Measurements from ENCODE around the gene ADRA2C.

The ADRA2C gene

GRCh38 chr4:3730422-3731190 is 35.6 kb upstream of the ADRA2C start:
- Histone ChIP-seq H3K4me2 (ENCODE audit: insufficient read depth, low read length) (no peak overlapping the region), H3K9ac (ENCODE audit: low read depth, low read length) (no peak overlapping the region), H4K20me1 (ENCODE audit: insufficient read depth, low read length) (no peaks in the 10 kb centered on the region; the same call in 1 of the 2 replicates), H3K27ac (ENCODE audit: low read length) (no peak overlapping the region), H3K27me3 (ENCODE audit: insufficient read depth, low read length, poor library complexity) (no peaks in the 10 kb centered on the region), H2AFZ (ENCODE audit: low read depth, low read length) (no peak overlapping the region), H3K4me1 (ENCODE audit: insufficient read depth, low read length) (no peaks in the 10 kb centered on the region), H3K9me3 (ENCODE audit: insufficient read depth, low read length, severe bottlenecking) (no peaks in the 10 kb centered on the region), H3K36me3 (ENCODE audit: insufficient read depth, low read length) (no peaks in the 10 kb centered on the region), H3K79me2 (ENCODE audit: insufficient read depth, low read length) (no peaks in the 10 kb centered on the region), H3K4me3 (ENCODE audit: low read depth in 1 of 2, low read length in 2 of 2) (no peak overlapping the region)
- DNase-seq = no peak
- no peak for ATAC-seq (ENCODE audit: insufficient read depth, low read depth)
- TF ChIP-seq EZH2 (IDR thresholded peaks at IDR 0.05; ENCODE audit: borderline replicate concordance, low read depth, low read length, severe bottlenecking) = no peak
- no peak for TF ChIP-seq CTCF (IDR thresholded peaks at IDR 0.05; ENCODE audit: borderline replicate concordance, extremely low read depth, low read length, poor library complexity, severe bottlenecking)

DNA sequence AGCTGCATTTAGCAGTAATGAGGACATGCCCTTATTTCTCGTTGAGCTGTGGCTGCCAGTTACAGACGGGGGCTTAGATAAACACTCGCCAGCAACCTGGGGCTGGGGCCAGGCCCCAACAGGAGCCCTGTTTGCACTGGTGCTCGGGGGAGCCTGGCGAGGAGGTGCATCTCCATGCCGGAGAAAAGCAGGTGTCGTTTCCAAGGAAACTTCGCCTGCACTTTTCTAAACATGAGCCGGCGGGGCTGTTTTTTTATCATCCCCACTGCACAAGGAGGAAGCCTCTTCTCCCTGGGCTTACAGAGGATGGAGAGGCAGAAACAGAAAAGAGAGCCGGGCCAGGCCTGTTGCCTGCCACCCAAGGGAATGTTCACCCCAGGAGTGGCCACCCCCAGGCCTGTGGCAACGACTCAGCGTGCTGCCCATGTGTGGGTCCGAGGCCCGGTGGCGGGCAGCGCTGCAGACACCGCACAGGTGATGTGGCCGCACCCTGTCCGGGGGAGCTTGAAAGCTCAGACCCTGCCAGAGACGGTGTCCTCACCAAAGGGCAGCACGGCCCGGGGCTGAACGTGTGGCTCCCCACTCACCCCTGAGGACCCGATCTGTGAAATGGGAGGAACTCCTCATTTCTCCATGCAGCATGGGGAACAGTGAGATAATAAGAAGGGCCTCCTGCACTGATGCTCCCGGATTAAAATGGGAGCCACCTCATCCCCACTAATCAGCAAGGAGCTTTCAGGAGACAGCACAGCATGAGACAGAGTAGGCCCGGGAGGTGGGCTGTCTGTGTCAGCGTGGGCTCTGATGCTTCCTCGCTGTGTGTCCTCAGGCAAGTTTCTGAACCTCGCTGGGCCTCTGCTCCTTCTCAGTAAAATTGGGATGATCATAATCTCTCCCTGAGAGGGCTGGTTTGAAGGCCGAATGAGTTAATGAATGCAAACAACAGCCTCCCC is 33.8 kb upstream of the ADRA2C start:
- Histone ChIP-seq H3K4me3 (ENCODE audit: low read depth in 1 of 2, low read length in 2 of 2) (no peak overlapping the region), H3K9ac (ENCODE audit: low read depth, low read length) (no peak overlapping the region), H3K27me3 (ENCODE audit: insufficient read depth, low read length, poor library complexity) (no peaks in the 10 kb centered on the region), H3K9me3 (ENCODE audit: insufficient read depth, low read length, severe bottlenecking) (no peaks in the 10 kb centered on the region), H3K27ac (ENCODE audit: low read length) (no peak overlapping the region), H3K4me1 (ENCODE audit: insufficient read depth, low read length) (no peaks in the 10 kb centered on the region), H3K4me2 (ENCODE audit: insufficient read depth, low read length) (no peak overlapping the region), H3K36me3 (ENCODE audit: insufficient read depth, low read length) (no peaks in the 10 kb centered on the region), H4K20me1 (ENCODE audit: insufficient read depth, low read length) (no peaks in the 10 kb centered on the region; the same call in 1 of the 2 replicates), H3K79me2 (ENCODE audit: insufficient read depth, low read length) (no peaks in the 10 kb centered on the region), H2AFZ (ENCODE audit: low read depth, low read length) (no peak overlapping the region)
- no peak for DNase-seq
- no peak for ATAC-seq (ENCODE audit: insufficient read depth, low read depth)
- no peak for TF ChIP-seq EZH2 (IDR thresholded peaks at IDR 0.05; ENCODE audit: borderline replicate concordance, low read depth, low read length, severe bottlenecking)
- TF ChIP-seq CTCF (IDR thresholded peaks at IDR 0.05; ENCODE audit: borderline replicate concordance, extremely low read depth, low read length, poor library complexity, severe bottlenecking) = no peak

DNA sequence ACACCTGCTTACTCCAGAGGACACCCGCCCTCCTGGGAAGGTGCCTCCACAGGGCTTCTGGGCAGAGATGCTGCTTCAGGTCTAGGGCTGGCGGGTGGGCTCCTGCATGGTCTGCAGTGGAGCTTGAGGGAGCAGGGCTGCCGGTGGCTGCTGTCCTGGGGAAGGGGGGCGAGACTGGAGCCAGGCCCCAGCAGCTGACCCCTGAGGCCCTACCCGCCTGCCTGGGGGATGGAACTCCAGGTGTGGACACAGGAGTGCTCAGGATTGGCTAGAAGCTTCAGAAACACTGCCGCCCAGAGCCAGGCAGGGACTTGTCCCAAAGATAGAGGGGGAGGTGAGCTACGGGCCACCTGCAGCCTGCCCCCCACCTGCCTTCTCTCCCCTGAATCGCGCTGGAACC is 33.0 kb upstream of the ADRA2C start:
- no peaks in the 10 kb centered on the region for H3K79me2 ChIP-seq (ENCODE audit: insufficient read depth, low read length)
- TF ChIP-seq EZH2 (IDR thresholded peaks at IDR 0.05; ENCODE audit: borderline replicate concordance, low read depth, low read length, severe bottlenecking) (no peak), CTCF (IDR thresholded peaks at IDR 0.05; ENCODE audit: borderline replicate concordance, extremely low read depth, low read length, poor library complexity, severe bottlenecking) (no peak)
- no peak overlapping the region for H3K27ac ChIP-seq (ENCODE audit: low read length)
- H3K4me2 ChIP-seq (ENCODE audit: insufficient read depth, low read length) = no peak overlapping the region
- H3K9ac ChIP-seq (ENCODE audit: low read depth, low read length) = no peak overlapping the region
- H3K27me3 ChIP-seq (ENCODE audit: insufficient read depth, low read length, poor library complexity) = no peaks in the 10 kb centered on the region
- no peaks in the 10 kb centered on the region for H3K9me3 ChIP-seq (ENCODE audit: insufficient read depth, low read length, severe bottlenecking)
- DNase-seq (no peak), ATAC-seq (ENCODE audit: insufficient read depth, low read depth) (no peak)
- no peak overlapping the region for H3K4me3 ChIP-seq (ENCODE audit: low read depth in 1 of 2, low read length in 2 of 2)
- H3K4me1 ChIP-seq (ENCODE audit: insufficient read depth, low read length) = no peaks in the 10 kb centered on the region
- no peaks in the 10 kb centered on the region; the same call in 1 of the 2 replicates for H4K20me1 ChIP-seq (ENCODE audit: insufficient read depth, low read length)
- H2AFZ ChIP-seq (ENCODE audit: low read depth, low read length) = no peak overlapping the region
- H3K36me3 ChIP-seq (ENCODE audit: insufficient read depth, low read length) = no peaks in the 10 kb centered on the region
